ENCODE measurements around the gene TUBD1.

DNA sequence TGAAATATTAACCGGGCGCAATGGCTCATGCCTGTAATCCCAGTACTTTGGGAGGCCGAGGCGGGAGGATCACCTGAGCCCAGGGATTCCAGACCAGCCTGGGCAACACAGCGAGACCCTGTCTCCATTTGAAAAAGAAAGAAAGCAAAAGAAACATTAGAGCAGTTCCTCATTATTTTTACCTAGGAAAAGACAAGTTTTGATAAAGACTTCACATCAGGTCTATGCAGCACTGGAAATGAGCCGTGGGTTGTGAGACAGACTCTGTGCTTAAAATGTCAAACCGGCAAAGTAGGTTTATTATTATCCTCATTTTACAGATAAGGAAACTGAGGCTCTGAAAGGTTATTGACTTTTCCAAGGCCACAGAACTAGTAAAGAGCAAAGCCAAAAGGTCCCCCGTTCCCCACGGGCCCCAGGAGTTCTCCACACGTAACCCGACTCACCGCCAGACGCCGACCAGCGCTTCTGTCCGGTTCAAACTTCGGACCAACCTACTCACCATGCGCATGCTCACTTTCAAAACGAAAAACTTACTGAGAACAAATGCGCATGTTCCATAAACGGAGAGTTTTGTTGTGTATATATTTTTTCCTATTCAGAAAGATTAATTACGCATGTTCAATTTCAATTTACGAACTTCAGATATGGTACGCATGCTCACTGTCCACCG is 356 bp downstream of the TUBD1 start:
- TF ChIP-seq, protein P1, sequence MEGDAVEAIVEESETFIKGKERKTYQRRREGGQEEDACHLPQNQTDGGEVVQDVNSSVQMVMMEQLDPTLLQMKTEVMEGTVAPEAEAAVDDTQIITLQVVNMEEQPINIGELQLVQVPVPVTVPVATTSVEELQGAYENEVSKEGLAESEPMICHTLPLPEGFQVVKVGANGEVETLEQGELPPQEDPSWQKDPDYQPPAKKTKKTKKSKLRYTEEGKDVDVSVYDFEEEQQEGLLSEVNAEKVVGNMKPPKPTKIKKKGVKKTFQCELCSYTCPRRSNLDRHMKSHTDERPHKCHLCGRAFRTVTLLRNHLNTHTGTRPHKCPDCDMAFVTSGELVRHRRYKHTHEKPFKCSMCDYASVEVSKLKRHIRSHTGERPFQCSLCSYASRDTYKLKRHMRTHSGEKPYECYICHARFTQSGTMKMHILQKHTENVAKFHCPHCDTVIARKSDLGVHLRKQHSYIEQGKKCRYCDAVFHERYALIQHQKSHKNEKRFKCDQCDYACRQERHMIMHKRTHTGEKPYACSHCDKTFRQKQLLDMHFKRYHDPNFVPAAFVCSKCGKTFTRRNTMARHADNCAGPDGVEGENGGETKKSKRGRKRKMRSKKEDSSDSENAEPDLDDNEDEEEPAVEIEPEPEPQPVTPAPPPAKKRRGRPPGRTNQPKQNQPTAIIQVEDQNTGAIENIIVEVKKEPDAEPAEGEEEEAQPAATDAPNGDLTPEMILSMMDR (IDR thresholded peaks at IDR 0.05), result no peak
- TF ChIP-seq, protein P2, sequence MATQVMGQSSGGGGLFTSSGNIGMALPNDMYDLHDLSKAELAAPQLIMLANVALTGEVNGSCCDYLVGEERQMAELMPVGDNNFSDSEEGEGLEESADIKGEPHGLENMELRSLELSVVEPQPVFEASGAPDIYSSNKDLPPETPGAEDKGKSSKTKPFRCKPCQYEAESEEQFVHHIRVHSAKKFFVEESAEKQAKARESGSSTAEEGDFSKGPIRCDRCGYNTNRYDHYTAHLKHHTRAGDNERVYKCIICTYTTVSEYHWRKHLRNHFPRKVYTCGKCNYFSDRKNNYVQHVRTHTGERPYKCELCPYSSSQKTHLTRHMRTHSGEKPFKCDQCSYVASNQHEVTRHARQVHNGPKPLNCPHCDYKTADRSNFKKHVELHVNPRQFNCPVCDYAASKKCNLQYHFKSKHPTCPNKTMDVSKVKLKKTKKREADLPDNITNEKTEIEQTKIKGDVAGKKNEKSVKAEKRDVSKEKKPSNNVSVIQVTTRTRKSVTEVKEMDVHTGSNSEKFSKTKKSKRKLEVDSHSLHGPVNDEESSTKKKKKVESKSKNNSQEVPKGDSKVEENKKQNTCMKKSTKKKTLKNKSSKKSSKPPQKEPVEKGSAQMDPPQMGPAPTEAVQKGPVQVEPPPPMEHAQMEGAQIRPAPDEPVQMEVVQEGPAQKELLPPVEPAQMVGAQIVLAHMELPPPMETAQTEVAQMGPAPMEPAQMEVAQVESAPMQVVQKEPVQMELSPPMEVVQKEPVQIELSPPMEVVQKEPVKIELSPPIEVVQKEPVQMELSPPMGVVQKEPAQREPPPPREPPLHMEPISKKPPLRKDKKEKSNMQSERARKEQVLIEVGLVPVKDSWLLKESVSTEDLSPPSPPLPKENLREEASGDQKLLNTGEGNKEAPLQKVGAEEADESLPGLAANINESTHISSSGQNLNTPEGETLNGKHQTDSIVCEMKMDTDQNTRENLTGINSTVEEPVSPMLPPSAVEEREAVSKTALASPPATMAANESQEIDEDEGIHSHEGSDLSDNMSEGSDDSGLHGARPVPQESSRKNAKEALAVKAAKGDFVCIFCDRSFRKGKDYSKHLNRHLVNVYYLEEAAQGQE (IDR thresholded peaks at IDR 0.05; ENCODE audit: insufficient read depth in 1 of 2, low read depth in 2 of 2, low read length in 1 of 2), result no peak

Data from Panc1 (cell line).